CD4-positive, alpha-beta T cell treated with Interleukin-2 at 100 ng/mL for 4 hours (primary cell): ENCODE results near the gene AADACL4.

Experiments used
- DNase-seq: peaks from one replicate; pipeline ENCODE4 v3.0.0-alpha.2; 2020; ENCODE audit warnings: low spot score

Gene AADACL4

DNA sequence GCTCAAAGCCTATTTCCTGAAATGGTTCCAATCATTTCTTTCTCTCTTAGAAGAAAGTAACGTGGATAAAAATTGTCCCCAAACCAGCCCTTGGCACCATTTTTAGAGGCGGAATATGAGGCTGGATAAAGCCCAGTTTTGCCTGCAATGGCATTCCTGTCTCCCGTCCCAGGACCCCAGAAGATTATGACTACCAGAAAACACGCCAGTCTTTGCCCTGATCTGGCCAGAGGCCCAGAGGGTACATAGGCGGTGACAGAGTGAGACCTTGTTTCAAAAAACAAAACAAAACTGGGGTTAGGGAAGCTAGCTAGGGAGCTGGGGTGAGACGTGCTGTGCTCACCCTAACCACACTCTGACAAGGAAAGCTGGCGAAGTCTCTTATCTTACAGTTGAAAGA, at the start of gene AADACL4:
TSS of gene AADACL4 (plus strand) at position 301 of the 400 bp plus-strand sequence. CDS start 462 bp downstream, outside the sequence.
- DNase-seq = no peak

- DNase-seq = no peak
These were observed 49.4 kb upstream of the AADACL4 start for GRCh38 chr1:12594490-12594889.

DNA sequence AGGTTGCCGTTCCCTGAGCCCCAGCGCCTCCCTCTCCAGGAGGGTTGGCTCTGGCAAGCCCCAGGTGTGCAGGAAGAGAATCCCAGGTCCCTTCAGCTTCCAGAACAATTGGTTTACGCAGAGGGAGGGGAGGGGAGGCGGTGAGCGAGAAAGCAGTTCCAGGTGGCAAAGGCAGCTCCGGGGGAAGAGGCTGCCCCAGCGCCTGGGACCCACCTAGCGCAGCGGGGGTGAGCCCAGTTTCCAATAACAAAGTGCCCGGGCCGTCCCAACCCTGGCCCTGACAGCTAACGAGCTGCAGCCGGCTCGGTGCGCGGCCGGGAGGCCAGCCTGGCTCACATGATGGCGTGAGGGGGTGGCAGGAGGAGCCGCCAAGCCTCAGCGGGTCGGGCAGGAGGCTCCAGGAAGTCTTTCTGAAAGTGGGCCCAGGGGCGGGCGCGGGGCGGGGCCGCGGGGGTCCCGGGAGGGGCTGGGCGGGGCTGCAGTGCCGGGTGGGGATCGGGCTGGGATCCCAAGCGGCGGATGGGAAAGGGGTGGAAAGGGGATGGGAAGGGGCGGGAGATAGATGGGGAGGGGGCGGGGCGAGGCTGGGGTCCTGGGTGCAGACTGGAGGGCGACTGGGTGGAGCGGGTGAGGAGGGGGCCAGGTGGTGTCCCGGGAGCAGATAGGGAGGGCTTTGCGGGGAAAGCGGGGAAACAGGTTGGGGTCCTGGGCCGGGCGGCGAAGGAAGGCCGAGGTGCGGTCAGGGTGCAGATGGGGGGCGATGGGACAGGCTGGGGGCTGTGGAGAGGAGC, 48.7 kb upstream of the AADACL4 start:
- DNase-seq = no peak

DNA sequence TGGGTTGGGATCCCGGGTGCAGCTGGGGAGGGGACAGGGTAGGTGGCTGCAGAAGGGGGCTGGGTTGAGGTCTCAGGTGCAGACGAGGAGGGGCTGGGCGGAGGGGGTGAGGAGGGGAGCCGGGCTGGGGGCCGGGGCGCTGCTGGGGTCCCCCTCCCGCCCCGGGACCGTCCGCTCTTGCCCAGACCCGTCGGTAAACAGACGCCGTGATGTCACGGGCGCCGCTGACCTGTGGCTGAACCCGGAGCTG, 48.2 kb upstream of the AADACL4 start:
- DNase-seq = no peak

- no peak for DNase-seq
These were observed 47.7 kb upstream of the AADACL4 start for GRCh38 chr1:12596007-12596821.

- DNase-seq = no peak
These were observed 46.1 kb upstream of the AADACL4 start for GRCh38 chr1:12597792-12598191.

DNA sequence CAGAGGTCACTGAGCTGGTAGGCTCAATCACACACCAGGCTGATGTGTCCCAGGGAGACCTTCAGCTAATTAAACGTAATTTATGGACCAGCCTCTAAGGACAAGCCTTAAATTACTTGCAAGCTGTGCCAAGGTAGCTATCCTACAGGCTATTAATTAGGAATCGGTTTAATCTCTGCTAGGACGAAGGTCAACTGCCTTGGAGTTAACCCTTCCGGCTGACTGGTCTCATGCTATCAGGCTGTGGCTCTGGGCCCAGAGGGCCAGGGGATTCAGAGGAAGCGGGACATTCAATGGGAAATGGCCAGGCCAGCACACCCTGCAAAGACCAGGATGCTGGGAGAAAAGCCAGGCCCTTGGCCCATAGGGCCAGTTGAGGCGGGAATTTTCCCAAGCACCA, 44.9 kb upstream of the AADACL4 start:
- no peak for DNase-seq

GRCh38 chr1:12599657-12600056, 44.2 kb upstream of the AADACL4 start:
- DNase-seq = no peak

DNA sequence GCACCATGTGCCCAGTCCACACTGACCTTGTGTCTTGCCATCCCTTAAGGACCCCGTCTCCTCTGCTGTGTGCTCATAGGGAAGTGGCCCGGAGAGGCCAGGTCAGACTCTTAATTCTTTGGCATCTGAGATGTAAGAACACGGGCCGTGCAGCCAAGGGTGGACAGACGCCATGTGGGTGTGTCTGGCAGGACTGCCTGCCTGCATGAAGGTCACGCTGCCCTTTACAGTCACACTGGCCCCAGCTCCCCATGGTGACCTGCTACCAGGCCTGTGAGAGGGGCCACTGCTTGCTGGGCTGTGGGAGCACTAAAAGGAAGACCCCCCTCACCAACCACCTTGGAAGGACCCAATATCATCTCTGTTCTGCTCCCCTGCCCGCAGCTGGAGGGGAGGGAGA, 43.5 kb upstream of the AADACL4 start:
- DNase-seq = no peak

DNA sequence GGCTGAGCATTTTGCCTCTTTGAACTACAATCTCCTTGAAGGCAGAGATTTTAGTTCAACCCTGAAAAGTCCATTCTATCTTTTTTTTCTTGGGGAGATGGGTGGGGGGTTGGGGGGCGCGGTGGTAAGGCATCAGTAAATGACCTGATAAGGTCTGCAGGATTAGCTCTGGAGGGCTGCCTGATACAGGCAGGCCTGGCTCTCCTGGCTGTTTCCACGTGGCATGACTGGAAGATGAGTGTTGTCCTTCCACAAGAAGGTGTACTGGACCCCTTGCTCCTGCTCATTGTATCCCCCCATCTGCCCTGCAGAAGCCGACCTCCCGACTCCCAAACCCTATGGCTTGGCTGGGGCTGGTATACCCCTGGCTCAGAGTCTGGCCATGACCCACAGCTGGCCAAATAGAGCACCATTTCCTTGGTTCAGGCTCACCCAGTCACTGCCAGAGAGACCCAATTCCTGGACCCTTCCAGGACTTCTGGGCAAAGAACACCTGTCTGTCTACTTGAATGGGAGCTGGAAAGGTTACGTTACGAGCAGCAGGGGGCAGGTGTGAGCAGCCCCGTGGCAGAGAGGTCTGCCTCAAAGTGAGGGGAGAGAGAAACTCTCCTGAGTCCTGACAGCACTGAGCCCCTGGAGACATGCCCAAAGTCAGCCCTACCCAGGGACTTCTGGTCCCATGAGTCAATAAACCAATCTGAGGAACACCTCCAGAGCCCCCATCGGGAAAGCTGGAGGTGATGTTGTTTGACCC, 42.8 kb upstream of the AADACL4 start:
- DNase-seq = peak; percentile 64

DNA sequence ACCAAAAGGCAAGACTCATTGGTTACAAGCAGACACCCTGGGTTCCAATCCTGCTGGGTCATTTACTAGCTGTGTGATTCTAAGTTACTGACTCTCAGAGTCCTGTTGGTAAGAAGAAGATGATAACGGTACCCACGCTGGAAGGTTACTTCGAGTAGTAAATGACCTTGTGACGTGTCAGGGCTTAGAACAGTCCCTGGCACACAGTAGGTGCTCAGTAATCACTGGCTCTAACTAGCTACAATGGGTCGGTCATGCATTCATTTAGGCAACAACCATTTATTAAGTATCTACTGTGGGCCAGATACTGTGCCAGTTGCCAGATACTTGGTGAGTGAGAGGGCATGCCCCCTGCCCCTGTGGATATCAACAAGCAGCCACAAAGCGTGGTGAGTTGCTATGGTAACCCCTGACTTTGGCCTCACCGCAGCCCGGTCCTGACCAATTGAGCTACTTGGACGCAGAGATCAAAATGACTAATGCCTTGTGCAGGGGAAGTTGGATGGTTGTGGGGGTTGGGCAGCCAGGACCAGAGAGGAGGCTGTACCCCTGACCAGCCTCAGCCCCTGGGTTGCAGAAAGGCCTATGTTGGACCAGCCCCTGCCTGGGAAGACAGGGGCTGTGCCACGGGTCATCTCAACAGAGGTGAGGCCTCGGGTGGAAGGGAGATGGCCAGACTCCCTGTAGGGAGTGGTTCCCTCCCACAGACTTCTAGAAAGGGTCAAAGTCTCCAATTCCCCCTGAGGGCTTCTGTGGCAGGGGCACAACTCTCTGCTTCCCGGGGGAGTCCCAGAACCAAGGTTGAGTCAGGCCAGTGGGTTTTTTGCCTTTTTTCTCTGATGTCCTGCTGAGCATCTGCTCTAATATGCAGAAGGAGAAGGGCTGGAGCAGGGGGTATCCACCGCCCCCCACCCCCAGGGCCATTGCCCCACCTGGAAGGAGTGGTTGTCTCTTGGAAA, 41.9 kb upstream of the AADACL4 start:
- DNase-seq = no peak

DNA sequence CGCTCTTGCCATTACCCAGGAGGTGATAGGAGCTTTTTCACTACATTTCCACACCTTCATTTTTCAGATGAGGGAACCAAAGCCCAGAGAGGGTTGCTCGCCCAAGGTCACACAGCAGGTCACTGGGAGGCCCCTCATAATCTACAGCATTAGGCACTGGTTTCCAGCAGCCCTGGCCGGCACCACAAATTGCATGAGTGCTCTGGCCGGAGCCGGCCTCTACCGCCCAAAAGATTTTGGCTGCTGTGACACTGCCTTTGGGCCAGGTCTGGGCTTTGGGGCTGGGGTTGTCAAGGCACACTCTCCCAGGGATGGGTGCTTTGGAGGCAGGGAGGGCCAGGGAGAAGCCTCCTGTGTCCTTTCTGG, 41.2 kb upstream of the AADACL4 start:
- DNase-seq = no peak

GRCh38 chr1:12603224-12603623, 40.7 kb upstream of the AADACL4 start:
- DNase-seq = no peak

GRCh38 chr1:12604114-12604874, 39.6 kb upstream of the AADACL4 start:
- peak; percentile 84 for DNase-seq

- no peak for DNase-seq
These were observed 38.9 kb upstream of the AADACL4 start for GRCh38 chr1:12604986-12605385.

DNA sequence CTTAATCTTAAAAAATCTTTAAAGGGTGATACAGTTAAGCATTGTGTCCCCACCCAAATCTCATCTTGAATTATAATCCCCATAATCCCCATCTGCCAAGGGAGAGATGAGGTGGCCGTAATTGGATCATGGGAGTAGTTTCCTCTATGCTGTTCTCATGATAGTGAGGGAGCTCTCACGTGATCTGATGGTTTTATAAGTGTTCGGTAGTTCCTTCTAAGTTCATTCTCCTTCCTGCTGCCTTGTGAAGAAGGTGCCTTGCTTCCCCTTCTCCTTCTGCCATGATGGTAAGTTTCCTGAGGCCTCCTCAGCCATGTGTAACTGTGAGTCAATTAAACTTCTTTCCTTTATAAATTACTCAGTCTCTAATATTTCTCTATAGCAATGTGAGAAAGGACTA, 36.6 kb upstream of the AADACL4 start:
- no peak for DNase-seq

DNA sequence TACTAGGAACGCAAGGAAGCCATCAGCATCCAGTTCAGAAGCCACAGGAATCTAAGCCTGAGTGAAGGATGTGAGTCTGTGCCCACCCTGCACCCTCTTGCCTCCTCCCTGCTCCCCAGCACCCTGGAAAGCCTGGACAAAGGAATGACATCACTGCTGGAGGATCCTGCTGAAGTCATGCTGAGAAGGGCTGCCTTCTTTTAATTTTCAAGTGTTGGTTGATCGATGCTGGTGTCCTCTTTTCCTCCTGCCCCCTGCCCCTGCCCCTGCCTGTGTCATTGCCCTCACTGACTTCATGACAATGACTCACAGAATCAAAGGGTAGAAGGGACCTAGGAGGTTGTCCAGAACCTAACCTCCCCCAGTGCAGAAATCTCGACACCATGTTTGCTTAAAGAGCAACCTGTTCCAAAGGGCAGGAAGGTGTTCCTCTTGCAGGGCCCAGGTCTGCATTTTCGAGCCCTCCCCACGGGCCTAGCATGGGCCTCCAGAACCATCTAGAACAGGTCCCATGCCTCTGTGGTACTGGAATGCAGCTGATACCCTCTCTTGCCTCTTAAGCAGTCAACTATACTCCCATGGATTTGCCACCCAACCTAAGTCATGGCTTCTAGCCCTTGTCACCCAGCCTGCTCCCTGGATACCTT, 35.5 kb upstream of the AADACL4 start:
- DNase-seq = no peak

DNA sequence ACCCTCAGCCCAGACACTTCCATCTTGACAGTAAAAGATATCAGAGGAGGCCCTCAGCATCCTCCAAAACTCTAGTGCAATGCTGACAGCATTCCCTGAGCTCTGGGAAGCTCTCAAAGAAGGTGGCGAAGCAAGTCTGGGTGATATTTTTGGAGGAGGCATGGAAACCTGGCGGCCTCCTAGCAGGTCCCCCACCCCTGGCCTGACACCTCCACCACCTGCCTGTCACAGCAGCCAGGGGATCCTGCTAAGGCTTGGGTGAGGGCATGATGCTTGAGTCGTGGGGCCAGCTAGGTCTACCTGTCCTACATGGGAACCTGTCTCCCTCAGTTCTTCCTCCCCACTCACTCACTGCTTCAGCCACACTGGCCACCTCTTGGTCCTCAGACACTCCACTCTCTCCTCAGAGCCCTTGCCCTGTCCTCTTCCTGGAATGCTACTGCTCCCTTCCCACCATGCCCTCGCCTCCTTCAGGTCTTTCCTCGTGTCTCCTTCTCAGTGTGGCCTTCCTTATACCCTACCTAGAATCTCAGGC, 34.3 kb upstream of the AADACL4 start:
- DNase-seq = no peak

GRCh38 chr1:12610305-12610935, 33.5 kb upstream of the AADACL4 start:
- no peak for DNase-seq

- DNase-seq = no peak
These were observed 32.9 kb upstream of the AADACL4 start for GRCh38 chr1:12610941-12611340.
